ENCODE measurements around the gene GNAO1. TPM values are rescaled to one million over a fixed set of nuclear protein-coding genes. Genes with fewer than 3 reads are reported as not detected.
"Not testable (repeated sequence)": the region's sequence is repeated elsewhere in the genome, so short reads cannot be mapped to it uniquely, and the experiment has no call there.

Gene GNAO1
- total RNA-seq, 1 donor from 2014 or later = 12.7 TPM

DNA sequence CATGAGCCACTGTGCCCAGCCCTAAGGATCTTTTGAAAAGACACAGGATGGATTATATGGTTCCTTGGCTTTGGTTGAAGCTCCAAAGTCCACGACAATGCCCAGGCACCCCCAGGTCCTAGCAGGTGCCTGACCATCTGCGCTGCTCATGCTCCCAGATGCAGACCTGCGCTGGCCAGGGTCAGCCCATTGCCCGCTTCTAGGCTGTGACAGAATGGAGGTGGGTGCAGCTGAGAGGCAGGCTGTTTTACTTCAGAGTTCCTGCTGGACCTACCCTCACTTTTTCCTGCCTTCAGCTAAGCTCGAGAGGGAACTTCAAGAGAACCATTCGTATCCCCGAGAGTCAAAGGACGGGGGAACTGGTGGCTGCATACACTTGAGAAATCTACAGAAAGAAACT lies 173.6 kb downstream of the GNAO1 start:
- DNase-seq (ENCODE audit: low spot score) = no peak

DNA sequence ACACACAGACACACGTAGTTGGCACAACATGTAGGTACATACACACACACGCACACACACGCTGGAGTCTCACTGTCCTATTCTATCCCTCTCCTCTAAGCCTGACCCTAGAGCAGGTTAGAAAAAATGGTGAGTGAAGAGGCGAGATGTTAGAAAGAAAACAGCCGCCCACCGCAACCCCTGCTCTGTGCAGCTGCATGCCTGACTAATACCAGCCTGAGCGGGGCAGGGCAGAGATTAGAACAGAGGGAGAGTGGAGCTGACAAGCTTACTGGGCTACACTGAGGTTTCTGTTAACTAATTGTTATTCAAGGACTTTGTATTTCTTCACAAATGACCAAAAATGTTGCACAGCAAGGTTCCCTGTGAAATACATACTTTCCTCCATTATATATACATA lies 174.3 kb downstream of the GNAO1 start:
- DNase-seq (ENCODE audit: low spot score) = no peak

DNA sequence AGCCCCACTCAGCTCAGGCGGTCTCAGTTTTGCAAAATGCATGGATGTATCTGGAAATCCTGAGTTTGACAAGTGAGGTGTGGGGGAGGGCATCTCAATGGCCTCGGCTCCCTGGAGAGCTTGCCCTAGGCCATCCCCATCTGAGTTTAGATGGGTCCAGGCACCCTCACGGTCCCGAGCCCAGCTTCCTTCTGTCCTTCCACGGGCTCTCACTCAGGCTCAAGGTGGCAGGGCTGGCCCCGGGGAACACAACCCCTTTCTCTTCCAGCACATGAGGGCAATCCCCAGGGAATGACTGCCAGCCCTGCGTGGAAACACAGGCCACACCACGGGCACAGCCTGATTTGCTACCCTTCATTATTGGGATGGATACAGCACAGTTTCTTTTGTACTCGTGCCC lies 175.7 kb downstream of the GNAO1 start:
- no peak for DNase-seq (ENCODE audit: low spot score)

DNA sequence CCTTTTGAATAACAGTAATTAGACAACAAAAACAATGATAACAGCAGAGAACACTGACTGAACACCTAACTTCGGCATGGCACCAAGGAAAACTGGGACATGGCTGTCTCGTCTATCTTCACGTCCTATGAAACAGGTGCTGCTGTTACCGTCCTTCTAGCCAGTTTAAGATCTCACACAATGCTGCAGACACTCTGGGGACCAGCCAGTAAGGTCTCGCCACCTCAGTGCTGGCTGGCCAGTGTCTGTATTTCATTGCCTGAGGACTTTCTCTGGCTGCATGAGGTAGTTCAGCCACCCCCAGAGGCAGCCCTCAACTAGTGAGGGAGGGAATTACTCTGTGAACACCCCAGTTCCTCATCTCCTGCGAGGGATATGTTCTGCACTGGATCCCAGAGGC lies 176.5 kb downstream of the GNAO1 start:
- DNase-seq (ENCODE audit: low spot score) = no peak

DNA sequence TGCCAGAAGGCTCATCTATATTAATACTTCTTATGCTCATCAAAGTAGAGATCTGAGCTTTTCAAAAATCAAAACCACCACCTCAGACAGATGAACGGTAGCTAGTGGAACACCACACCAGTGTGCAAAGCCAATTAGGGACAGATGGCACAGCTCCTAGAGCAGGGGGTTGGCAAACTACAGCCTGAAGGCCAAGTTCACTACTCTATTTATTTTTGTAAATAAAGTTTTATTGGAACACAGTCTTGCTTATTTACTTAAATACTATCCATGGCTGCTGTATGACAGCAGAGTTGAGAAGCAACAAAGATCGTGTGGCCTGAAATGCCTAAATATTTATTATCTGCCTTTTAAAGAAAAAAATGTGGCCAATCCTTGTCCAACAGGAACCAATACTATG lies 177.3 kb downstream of the GNAO1 start:
- DNase-seq (ENCODE audit: low spot score) = no peak

DNA sequence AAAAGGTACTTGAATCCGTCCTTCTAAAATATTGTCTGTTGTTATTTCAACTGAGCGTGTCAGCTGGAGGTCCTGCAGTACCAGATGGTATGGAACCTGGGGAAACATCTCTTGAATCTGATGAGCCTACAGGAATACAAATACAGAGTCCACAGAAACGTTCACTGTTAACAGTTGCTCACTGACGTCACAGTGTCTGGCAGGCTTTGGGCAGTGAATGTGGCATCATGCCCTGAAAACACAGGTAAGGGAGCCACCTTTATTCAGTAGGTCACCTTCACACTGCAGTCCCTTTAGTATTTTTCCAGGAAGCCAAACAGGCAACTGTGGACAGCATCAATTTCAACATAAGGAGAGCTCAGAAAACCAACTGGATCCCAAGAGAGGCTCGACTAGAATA lies 177.9 kb downstream of the GNAO1 start:
- no peak for DNase-seq (ENCODE audit: low spot score)

DNA sequence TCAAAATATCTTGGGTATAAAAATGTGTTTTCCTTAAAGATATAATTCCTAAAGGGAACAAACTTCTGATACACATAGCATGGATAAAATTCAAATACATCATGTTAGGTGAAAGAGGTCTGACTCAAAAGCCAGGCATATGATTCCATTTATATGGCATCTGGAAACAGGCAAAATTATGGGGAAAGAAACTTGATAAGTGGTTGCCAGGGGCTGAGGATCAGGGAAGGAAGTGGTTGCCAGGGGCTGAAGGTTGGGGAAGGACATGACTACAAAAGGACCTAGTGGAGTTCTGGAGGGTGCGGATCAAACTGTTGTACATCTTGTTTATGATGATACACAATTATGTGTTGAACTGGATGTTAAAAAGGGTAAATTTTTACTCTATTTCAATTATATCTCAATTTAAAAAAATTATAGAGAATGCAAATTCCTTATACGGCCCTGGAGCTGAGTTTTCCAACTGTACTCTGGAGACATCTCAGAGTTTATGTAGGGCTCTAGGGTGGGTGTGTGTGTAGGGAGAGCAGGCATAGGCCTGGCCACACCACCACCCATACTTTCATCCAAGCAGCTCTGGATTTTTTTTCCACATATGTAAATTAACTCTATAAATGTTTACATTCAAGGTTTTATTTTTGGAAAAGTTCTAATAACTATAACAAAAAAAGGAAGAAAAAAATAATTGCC lies 179.0 kb downstream of the GNAO1 start:
- no peak for DNase-seq (ENCODE audit: low spot score)

DNA sequence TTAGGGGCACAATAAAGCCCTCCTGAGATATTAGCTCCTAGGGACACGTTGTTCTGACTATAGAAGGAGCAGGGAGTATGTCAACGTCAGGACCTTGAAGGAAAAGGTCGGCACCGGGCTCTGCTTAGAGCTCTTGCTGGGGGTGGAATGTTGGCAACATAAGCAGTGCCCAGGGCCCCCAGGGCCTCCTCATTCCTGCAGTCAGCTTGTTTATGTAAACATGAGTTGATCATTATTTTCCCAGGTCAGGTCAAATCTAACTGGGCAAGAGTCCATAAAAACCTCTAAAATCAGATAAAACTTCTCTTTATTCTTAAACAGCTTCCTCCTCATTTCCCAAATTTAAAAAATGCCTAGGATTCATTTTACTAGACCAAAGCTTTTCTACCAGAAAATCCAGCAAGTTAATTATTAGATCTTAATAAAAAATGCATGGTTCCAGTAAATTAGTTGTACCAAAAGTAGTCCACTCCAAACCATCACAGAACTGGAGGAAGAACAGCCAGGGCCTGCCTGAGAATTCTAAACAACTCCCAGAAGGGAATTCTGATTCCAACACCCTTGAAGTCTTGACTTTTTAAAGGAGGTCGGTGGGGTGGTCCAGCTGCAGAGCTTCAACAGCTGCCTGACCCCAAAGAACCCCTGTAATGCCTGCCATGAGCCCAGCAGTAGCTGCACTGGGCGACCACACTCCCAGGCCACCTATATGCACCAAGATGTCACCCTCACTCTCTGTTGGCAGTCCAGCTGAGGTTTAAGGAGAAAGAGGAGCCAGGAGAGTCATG lies 179.8 kb downstream of the GNAO1 start:
- peak; percentile 48 for DNase-seq (ENCODE audit: low spot score)

DNA sequence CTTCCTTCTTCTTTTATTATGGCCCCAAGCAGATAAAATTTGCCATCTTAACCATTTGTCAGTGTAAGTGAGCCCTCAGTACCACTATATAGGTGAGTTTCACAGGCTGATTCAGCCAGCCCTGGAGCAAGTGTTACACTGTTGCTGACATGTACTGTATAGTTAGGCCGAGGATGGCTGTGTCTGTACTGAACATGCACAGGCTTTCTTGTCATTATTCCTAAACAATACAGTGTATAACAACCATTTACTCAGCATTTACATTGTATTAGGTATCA lies 180.3 kb downstream of the GNAO1 start:
- no peak for DNase-seq (ENCODE audit: low spot score)

DNA sequence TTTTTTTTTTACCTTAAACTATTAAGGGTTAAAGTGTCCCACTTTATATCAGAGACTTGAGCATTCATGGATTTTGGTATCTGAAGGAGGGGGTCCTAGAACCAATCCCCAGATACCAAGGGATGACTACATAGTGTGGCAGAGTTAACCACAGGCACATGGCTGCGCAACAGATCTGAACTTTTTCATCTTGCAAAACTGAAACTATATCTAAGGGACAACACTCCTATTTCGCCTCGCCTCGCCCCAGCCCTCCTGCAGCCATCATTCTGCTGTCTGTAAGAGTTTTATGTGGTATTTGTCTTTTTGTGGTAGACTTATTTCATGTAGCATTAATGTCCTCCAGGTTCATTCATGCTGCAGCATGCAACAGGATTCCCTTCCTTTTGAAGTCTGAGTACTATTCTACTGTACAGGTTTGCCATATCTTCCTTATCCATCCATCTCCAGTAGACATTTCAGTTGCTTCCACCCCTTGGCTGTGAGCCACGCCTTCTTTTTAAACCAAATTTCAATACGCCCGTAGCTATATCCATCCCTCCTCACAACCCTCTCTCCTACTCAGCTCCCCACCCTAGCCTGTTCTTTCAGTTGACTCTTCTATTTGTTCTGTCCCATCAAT lies 180.8 kb downstream of the GNAO1 start:
- DNase-seq (ENCODE audit: low spot score) = no peak

DNA sequence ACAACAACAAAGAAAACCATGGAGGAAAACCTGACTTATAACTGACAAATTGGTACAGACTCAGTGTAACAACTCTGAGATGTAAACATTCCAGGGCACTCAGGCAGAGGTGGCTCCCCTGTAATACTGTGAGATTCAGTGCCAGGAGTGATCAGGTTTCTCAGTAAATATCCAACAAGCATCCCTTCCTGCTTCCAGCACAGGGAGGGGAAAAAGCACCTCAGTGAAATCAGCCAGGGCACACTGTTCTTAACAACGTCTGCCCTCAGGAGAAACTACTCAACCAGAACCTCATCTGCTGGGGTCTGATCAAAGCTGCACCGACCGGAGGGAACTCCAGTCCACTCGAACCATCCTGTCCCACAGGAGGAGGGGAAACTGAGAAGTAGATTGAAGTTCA lies 181.7 kb downstream of the GNAO1 start:
- DNase-seq (ENCODE audit: low spot score) = no peak

DNA sequence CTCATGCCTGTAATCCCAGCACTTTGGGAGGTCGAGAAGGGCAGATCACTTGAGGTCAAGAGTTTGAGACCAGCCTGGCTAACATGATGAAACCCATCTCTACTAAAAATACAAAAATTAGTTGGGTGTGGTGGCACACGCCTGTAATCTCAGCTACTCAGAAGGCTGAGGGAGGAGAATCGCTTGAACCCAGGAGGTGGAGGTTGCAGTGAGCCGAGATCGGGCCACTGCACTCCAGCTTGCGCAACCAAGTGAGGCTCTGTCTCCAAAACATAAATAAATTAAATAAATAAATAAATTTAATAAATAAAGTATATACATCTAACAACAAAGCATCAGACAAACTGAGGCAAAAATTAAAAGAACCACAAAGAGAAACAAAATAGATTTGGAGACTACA lies 184.5 kb downstream of the GNAO1 start:
- not testable (repeated sequence) for DNase-seq (ENCODE audit: low spot score)

DNA sequence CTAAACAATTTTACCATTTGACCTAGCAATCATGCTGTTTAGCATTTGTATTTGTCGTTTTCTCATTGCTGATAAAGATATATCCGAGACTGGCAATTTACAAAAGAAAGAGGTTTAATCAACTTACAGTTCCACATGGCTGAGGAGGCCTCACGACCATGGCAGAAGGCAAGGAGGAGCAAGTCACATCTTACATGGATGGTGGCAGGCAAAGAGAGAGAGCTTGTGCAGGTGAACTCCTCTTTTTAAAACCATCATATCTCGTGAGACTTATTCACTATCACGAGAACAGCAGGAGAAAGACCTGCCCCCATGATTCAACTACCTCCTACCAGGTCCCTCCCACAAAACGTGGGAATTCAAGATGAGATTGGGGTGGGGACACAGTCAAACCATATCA lies 187.8 kb downstream of the GNAO1 start:
- not testable (repeated sequence) for DNase-seq (ENCODE audit: low spot score)

DNA sequence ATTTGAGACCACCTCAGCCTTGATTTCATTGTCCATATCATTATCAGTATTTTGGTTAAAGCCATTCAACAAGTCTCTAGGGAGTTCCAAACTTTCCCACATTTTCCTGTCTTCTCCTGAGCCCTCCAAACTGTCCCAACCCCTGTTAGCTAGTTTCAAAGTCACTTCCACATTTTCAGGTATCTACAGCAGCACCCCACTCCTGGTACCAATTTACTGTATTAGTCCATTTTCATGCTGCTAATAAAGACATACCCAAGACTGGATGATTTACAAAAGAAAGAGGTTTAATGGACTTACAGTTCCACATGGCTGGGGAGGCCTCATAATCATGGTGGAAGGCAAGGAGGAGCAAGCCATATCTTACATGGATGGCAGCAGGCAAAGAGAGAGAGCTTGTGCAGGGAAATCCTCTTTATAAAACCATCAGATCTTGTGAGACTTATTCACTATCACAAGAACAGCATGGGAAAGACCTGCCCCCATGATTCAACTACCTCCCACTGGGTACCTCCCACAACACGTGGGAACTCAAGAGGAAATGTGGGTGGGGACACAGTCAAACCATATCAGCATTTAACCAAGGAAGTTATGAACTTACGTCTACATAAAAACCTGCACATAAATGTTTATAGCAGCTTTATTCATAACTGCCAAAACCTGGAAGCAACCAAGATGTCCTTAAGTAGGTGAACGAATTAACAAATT lies 189.6 kb downstream of the GNAO1 start:
- not testable (repeated sequence) for DNase-seq (ENCODE audit: low spot score)

DNA sequence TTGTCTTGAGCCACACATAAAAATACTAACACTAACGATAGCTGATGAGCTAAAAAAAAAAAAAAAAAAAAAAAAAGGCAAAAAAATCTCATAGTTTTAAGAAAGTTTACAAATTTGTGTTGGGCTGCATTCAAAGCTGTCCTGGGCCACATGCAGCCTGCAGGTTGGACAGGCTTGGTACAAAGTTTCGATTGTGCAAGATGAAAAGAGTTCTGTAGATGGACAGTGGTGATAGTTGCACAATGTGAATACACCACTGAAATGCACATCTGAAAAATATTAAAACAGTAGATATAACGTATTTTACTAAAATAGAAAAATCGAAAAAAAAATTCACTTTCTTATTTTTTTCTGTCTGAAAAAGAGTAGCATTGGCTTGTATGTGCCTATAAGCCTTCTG lies 191.2 kb downstream of the GNAO1 start:
- DNase-seq (ENCODE audit: low spot score) = no peak

DNA sequence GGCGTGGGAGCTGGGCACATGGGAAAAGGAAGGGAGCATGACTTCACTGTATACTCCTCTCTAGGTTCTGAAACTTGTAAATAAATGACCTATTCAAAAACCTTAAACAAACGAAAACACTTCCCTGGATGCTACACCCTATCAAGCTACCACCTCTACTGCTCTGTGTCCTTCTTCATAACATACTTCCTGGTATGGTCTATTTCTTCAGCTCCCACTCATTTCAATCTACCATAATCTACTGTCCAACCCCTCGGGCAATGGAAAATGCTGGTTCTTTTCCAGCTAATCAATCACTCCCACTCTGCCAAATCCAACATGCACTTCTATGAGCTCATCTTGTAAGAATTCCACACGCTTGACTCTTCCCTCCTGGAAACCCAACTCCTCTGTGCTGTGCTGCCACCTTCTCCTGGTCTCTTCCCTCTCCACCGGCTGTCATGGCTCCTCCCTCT lies 191.6 kb downstream of the GNAO1 start:
- DNase-seq (ENCODE audit: low spot score) = peak; percentile 41

DNA sequence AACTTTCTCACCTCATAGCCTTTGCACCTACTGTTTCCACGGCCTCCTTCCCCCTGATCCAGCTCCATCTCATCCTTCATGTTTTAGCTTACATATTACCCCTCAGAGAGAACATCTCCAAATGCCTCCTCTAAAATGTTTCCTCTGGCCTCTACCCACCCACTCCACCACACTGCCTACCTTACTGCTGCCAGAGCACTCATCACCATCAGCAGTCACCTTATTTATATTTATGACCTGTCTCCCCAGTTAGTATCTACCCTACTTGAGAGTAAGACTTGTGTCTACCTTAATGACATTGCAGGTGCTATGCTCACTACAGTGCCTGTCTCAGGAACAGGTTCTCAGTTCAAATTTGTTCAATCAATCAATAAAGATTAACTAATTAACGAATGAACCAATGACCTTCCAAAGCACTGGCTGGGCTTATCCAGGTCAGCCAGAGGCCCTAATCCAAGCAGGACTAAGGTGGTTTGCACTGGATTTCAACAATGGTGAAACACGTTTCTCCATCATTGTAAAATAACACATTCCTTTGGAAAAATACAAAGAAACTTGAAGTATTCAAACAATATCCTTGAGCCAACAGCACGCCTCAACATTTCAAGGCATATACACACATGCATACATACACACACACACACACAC lies 192.9 kb downstream of the GNAO1 start:
- DNase-seq (ENCODE audit: low spot score) = peak; percentile 26

DNA sequence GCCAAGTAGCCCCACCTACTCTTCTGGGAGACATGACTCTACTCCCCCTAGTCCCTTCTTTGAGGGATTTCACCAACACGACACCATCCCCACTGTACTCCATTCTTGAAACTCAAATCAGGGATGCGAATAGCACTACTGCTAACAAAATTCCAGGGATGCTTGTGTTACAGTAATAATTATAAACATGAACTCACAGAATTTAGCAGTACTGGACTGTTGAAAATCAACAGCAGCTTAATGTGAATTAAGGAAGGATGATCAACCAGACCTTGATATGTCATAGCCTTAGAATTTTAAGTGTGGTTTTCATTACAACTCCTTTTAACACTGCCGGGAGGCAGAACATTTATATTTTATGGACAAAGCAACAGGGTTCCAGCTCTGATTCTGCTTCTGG lies 196.1 kb downstream of the GNAO1 start:
- DNase-seq (ENCODE audit: low spot score) = no peak

DNA sequence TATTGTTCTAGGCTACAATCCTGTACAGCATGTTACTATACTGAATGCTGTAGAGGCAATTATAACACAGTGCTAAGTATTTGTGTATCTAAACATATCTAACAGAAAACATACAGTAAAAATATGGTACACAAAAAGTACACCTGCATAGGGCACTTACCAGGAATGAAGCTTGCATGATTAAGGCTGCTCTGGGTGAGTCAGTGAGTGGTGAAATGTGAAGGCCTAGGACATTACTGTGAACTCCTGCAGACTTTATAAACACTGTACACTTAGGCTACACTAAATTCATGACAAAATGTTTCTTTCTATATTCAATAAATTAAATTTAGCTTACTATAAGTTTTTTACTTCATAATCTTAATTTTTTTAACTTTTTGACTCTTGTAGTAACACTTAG lies 196.9 kb downstream of the GNAO1 start:
- no peak for DNase-seq (ENCODE audit: low spot score)

DNA sequence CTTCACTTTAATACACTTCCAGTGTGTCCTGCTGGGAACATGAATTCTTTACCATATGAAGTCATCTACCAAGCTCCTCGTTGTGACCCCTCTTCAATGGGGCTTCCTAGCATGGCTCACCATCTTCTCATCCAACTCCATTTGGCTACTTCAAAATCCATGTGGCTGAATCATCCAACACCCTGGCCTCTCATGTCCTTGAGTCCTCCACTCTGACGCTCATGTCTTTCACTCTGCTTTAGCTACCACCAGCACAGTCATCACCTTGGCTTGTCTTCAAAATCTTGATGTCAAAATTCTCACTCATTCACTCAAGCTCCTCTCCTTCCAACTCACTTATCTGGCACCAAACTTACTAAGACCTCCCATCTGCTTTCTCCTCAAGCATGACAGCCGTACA lies 198.3 kb downstream of the GNAO1 start:
- DNase-seq (ENCODE audit: low spot score) = no peak

DNA sequence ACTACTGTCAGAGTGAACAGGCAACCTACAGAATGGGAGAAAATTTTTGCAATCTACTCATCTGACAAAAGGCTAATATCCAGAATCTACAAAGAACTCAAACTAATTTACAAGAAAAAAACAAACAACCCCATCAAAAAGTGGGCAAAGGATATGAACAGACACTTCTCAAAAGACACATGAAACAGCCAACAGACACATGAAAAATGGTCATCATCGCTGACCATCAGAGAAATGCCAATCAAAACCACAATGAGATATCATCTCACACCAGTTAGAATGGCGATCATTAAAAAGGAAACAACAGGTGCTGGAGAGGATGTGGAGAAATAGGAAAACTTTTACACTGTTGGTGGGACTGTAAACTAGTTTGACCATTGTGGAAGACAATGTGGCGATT lies 205.4 kb downstream of the GNAO1 start:
- not testable (repeated sequence) for DNase-seq (ENCODE audit: low spot score)

DNA sequence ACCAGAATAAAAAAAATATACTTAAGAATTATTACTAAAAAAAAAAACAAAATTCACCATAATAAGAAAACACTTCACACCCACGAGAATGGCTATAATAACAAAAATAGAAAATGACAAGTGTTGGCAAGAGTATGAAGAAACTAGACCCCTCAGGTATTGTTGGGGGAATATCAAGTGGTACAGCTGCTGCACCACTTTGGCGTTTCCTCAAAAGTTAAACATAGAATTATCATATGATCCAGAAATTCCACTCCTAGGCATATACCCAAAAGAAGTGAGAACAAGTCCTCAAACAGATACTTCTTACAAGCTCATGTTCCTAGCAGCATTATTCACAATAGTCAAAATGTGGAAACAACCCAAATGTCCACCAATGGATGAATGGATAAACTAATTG lies 207.8 kb downstream of the GNAO1 start:
- DNase-seq (ENCODE audit: low spot score) = no peak

Data from mucosa of gallbladder (tissue), 1 donor.